ENCODE data around the gene DNAJC18.

The DNAJC18 gene

GRCh38 chr5:139415221-139415861, 24.0 kb downstream of the DNAJC18 start:
- H3K27me3 ChIP-seq (ENCODE audit: insufficient read depth, low read length, poor library complexity), result no peaks in the 10 kb centered on the region
- H3K23ac ChIP-seq (ENCODE audit: low read length), result no peak overlapping the region
- no peak for DNase-seq
- no peak overlapping the region for H3K4me3 ChIP-seq (ENCODE audit: low read length)
- H2AK5ac ChIP-seq (ENCODE audit: low read length), result no peak overlapping the region
- no CpG with 5 or more reads among the region's 8 CpGs for WGBS (ENCODE audit: extremely low coverage, insufficient coverage, low lambda C conversion rate)
- H3K79me1 ChIP-seq (ENCODE audit: low read length), result no peaks in the 10 kb centered on the region
- no peak overlapping the region for H3K4ac ChIP-seq (ENCODE audit: low read depth, low read length)
- no peak overlapping the region for H3K9ac ChIP-seq (ENCODE audit: low read length)
- no peak overlapping the region for H4K8ac ChIP-seq (ENCODE audit: low read depth, low read length)
- no peak overlapping the region for H4K5ac ChIP-seq (ENCODE audit: low read length)
- peaks cover 2% of the 10 kb centered on the region for H3K36me3 ChIP-seq (ENCODE audit: control insufficient read depth, insufficient read depth, low read length)
- no peaks in the 10 kb centered on the region for H3K79me2 ChIP-seq (ENCODE audit: control insufficient read depth, insufficient read depth, low read length)
- H3K4me1 ChIP-seq (ENCODE audit: control insufficient read depth, low read depth, low read length), result no peaks in the 10 kb centered on the region
- no peak overlapping the region for H2BK15ac ChIP-seq (replicated peaks; ENCODE audit: low read depth)
- H3K27ac ChIP-seq (ENCODE audit: low read depth, low read length), result no peak overlapping the region
- H3K56ac ChIP-seq (ENCODE audit: low read length), result no peak overlapping the region
- H2BK120ac ChIP-seq (ENCODE audit: low read depth, low read length), result no peak overlapping the region
- no peak overlapping the region for H3K4me2 ChIP-seq (ENCODE audit: low read length)
- no peak overlapping the region for H2BK5ac ChIP-seq (ENCODE audit: low read length)
- no peak overlapping the region for H3K18ac ChIP-seq (ENCODE audit: low read length)

GRCh38 chr5:139414581-139415130, 24.7 kb downstream of the DNAJC18 start:
- no peak overlapping the region for H3K56ac ChIP-seq (ENCODE audit: low read length)
- no CpG with 5 or more reads among the region's 9 CpGs for WGBS (ENCODE audit: extremely low coverage, insufficient coverage, low lambda C conversion rate)

GRCh38 chr5:139413963-139414362, 25.4 kb downstream of the DNAJC18 start:
- peaks cover 2% of the 10 kb centered on the region for H3K36me3 ChIP-seq (ENCODE audit: control insufficient read depth, insufficient read depth, low read length)
- no peaks in the 10 kb centered on the region for H3K79me2 ChIP-seq (ENCODE audit: control insufficient read depth, insufficient read depth, low read length)
- no peak overlapping the region for H2BK5ac ChIP-seq (ENCODE audit: low read length)
- no peak overlapping the region for H3K27ac ChIP-seq (ENCODE audit: low read depth, low read length)
- H3K4me2 ChIP-seq (ENCODE audit: low read length), result no peak overlapping the region
- no peak overlapping the region for H3K18ac ChIP-seq (ENCODE audit: low read length)
- H2BK15ac ChIP-seq (replicated peaks; ENCODE audit: low read depth), result no peak overlapping the region
- no peaks in the 10 kb centered on the region for H3K79me1 ChIP-seq (ENCODE audit: low read length)
- no peak overlapping the region for H3K56ac ChIP-seq (ENCODE audit: low read length)
- H3K23ac ChIP-seq (ENCODE audit: low read length), result no peak overlapping the region
- no peaks in the 10 kb centered on the region for H3K27me3 ChIP-seq (ENCODE audit: insufficient read depth, low read length, poor library complexity)
- no peaks in the 10 kb centered on the region for H3K4me1 ChIP-seq (ENCODE audit: control insufficient read depth, low read depth, low read length)
- no peak overlapping the region for H3K9ac ChIP-seq (ENCODE audit: low read length)
- no peak for DNase-seq
- no peak overlapping the region for H3K4ac ChIP-seq (ENCODE audit: low read depth, low read length)
- H2AK5ac ChIP-seq (ENCODE audit: low read length), result no peak overlapping the region
- no peak overlapping the region for H2BK120ac ChIP-seq (ENCODE audit: low read depth, low read length)
- H4K5ac ChIP-seq (ENCODE audit: low read length), result no peak overlapping the region
- H4K8ac ChIP-seq (ENCODE audit: low read depth, low read length), result no peak overlapping the region
- no peak overlapping the region for H3K4me3 ChIP-seq (ENCODE audit: low read length)
- WGBS (ENCODE audit: extremely low coverage, insufficient coverage, low lambda C conversion rate), result no CpG with 5 or more reads among the region's 6 CpGs

More at GRCh38 chr5:139414581-139415130, 24.7 kb downstream of the DNAJC18 start:
- no peak overlapping the region for H2BK120ac ChIP-seq (ENCODE audit: low read depth, low read length)
- no peak overlapping the region for H3K9ac ChIP-seq (ENCODE audit: low read length)
- H3K79me2 ChIP-seq (ENCODE audit: control insufficient read depth, insufficient read depth, low read length), result no peaks in the 10 kb centered on the region
- no peak overlapping the region for H3K18ac ChIP-seq (ENCODE audit: low read length)
- no peak overlapping the region for H3K27ac ChIP-seq (ENCODE audit: low read depth, low read length)
- no peak overlapping the region for H4K8ac ChIP-seq (ENCODE audit: low read depth, low read length)
- H3K4ac ChIP-seq (ENCODE audit: low read depth, low read length), result no peak overlapping the region
- no peaks in the 10 kb centered on the region for H3K27me3 ChIP-seq (ENCODE audit: insufficient read depth, low read length, poor library complexity)
- no peak overlapping the region for H2BK15ac ChIP-seq (replicated peaks; ENCODE audit: low read depth)
- no peaks in the 10 kb centered on the region for H3K79me1 ChIP-seq (ENCODE audit: low read length)
- no peak overlapping the region for H3K4me3 ChIP-seq (ENCODE audit: low read length)
- peaks cover 2% of the 10 kb centered on the region for H3K36me3 ChIP-seq (ENCODE audit: control insufficient read depth, insufficient read depth, low read length)
- H3K4me2 ChIP-seq (ENCODE audit: low read length), result no peak overlapping the region
- DNase-seq, result no peak
- no peak overlapping the region for H3K23ac ChIP-seq (ENCODE audit: low read length)
- H3K4me1 ChIP-seq (ENCODE audit: control insufficient read depth, low read depth, low read length), result no peaks in the 10 kb centered on the region
- H2BK5ac ChIP-seq (ENCODE audit: low read length), result no peak overlapping the region
- no peak overlapping the region for H2AK5ac ChIP-seq (ENCODE audit: low read length)
- H4K5ac ChIP-seq (ENCODE audit: low read length), result no peak overlapping the region

- Histone ChIP-seq H2AK5ac (ENCODE audit: low read length) (no peak overlapping the region), H2BK15ac (replicated peaks; ENCODE audit: low read depth) (no peak overlapping the region), H3K27ac (ENCODE audit: low read depth, low read length) (no peak overlapping the region), H3K4me3 (ENCODE audit: low read length) (no peak overlapping the region), H3K18ac (ENCODE audit: low read length) (no peak overlapping the region), H3K56ac (ENCODE audit: low read length) (no peak overlapping the region), H4K8ac (ENCODE audit: low read depth, low read length) (no peak overlapping the region), H3K4me2 (ENCODE audit: low read length) (no peak overlapping the region), H3K23ac (ENCODE audit: low read length) (no peak overlapping the region), H3K36me3 (ENCODE audit: control insufficient read depth, insufficient read depth, low read length) (peaks cover 2% of the 10 kb centered on the region), H3K27me3 (ENCODE audit: insufficient read depth, low read length, poor library complexity) (no peaks in the 10 kb centered on the region), H2BK120ac (ENCODE audit: low read depth, low read length) (no peak overlapping the region), H2BK5ac (ENCODE audit: low read length) (no peak overlapping the region), H3K79me2 (ENCODE audit: control insufficient read depth, insufficient read depth, low read length) (no peaks in the 10 kb centered on the region), H3K4me1 (ENCODE audit: control insufficient read depth, low read depth, low read length) (no peaks in the 10 kb centered on the region), H3K4ac (ENCODE audit: low read depth, low read length) (no peak overlapping the region), H3K9ac (ENCODE audit: low read length) (no peak overlapping the region), H3K79me1 (ENCODE audit: low read length) (no peaks in the 10 kb centered on the region), H4K5ac (ENCODE audit: low read length) (no peak overlapping the region)
- WGBS (ENCODE audit: extremely low coverage, insufficient coverage, low lambda C conversion rate), result no CpG with 5 or more reads among the region's 6 CpGs
- DNase-seq, result no peak
Observed at GRCh38 chr5:139413153-139413552, 26.2 kb downstream of the DNAJC18 start.

- no peak for DNase-seq
- Histone ChIP-seq H3K27ac (ENCODE audit: low read depth, low read length) (no peak overlapping the region), H4K5ac (ENCODE audit: low read length) (no peak overlapping the region), H3K4me1 (ENCODE audit: control insufficient read depth, low read depth, low read length) (no peaks in the 10 kb centered on the region), H2AK5ac (ENCODE audit: low read length) (no peak overlapping the region), H3K9ac (ENCODE audit: low read length) (no peak overlapping the region), H3K23ac (ENCODE audit: low read length) (no peak overlapping the region), H3K79me2 (ENCODE audit: control insufficient read depth, insufficient read depth, low read length) (no peaks in the 10 kb centered on the region), H3K56ac (ENCODE audit: low read length) (no peak overlapping the region), H3K4ac (ENCODE audit: low read depth, low read length) (no peak overlapping the region), H3K4me3 (ENCODE audit: low read length) (no peak overlapping the region), H3K36me3 (ENCODE audit: control insufficient read depth, insufficient read depth, low read length) (peaks cover 2% of the 10 kb centered on the region), H2BK120ac (ENCODE audit: low read depth, low read length) (no peak overlapping the region), H2BK15ac (replicated peaks; ENCODE audit: low read depth) (no peak overlapping the region), H3K27me3 (ENCODE audit: insufficient read depth, low read length, poor library complexity) (no peaks in the 10 kb centered on the region), H4K8ac (ENCODE audit: low read depth, low read length) (no peak overlapping the region), H3K4me2 (ENCODE audit: low read length) (no peak overlapping the region), H3K18ac (ENCODE audit: low read length) (no peak overlapping the region), H3K79me1 (ENCODE audit: low read length) (no peaks in the 10 kb centered on the region), H2BK5ac (ENCODE audit: low read length) (no peak overlapping the region)
- WGBS (ENCODE audit: extremely low coverage, insufficient coverage, low lambda C conversion rate), result no CpG with 5 or more reads among the region's 17 CpGs
Observed at GRCh38 chr5:139410993-139411828, 28.1 kb downstream of the DNAJC18 start.
